ENCODE results near the gene KSR2.

Gene KSR2

GRCh38 chr12:117832459-117833457 lies 136.0 kb downstream of the KSR2 start:
- Histone ChIP-seq H2AFZ (ENCODE audit: low read length) (no peak overlapping the region), H3K9me2 (ENCODE audit: low read depth, low read length) (no peaks in the 10 kb centered on the region), H3K4me1 (ENCODE audit: insufficient read depth, low read length, severe bottlenecking) (no peaks in the 10 kb centered on the region), H3K27ac (ENCODE audit: low read depth, low read length, poor library complexity, severe bottlenecking) (no peak overlapping the region), H3K79me2 (ENCODE audit: insufficient read depth, low read length) (no peaks in the 10 kb centered on the region), H3F3A (ENCODE audit: insufficient read depth, low read length) (no peaks in the 10 kb centered on the region), H4K20me1 (ENCODE audit: insufficient read depth, low read length) (no peaks in the 10 kb centered on the region), H3K4me3 (ENCODE audit: low read depth, low read length, poor library complexity, severe bottlenecking) (no peak overlapping the region), H3K27me3 (ENCODE audit: insufficient read depth, low read length) (no peaks in the 10 kb centered on the region), H3K9ac (ENCODE audit: low read length) (no peak overlapping the region), H3K9me3 (ENCODE audit: low read length) (peaks cover 12% of the 10 kb centered on the region), H3K36me3 (ENCODE audit: insufficient read depth, low read length) (no peaks in the 10 kb centered on the region), H3K4me2 (ENCODE audit: low read length) (no peak overlapping the region)
- TF ChIP-seq CTCF (IDR thresholded peaks at IDR 0.05; ENCODE audit: low read length) (no peak), EZH2 (IDR thresholded peaks at IDR 0.05; ENCODE audit: borderline replicate concordance, low read length) (no peak)

- no peak overlapping the region for H3K27ac ChIP-seq (ENCODE audit: low read depth, low read length, poor library complexity, severe bottlenecking)
- H2AFZ ChIP-seq (ENCODE audit: low read length), result no peak overlapping the region
Observed at GRCh38 chr12:117830471-117830870, 138.3 kb downstream of the KSR2 start.

GRCh38 chr12:117829108-117829507 lies 139.7 kb downstream of the KSR2 start:
- Histone ChIP-seq H3K79me2 (ENCODE audit: insufficient read depth, low read length) (no peaks in the 10 kb centered on the region), H3K4me3 (ENCODE audit: low read depth, low read length, poor library complexity, severe bottlenecking) (no peak overlapping the region), H3K9me3 (ENCODE audit: low read length) (peaks cover 12% of the 10 kb centered on the region), H3F3A (ENCODE audit: insufficient read depth, low read length) (no peaks in the 10 kb centered on the region), H4K20me1 (ENCODE audit: insufficient read depth, low read length) (no peaks in the 10 kb centered on the region), H2AFZ (ENCODE audit: low read length) (no peak overlapping the region), H3K9me2 (ENCODE audit: low read depth, low read length) (no peaks in the 10 kb centered on the region), H3K27ac (ENCODE audit: low read depth, low read length, poor library complexity, severe bottlenecking) (no peak overlapping the region), H3K4me2 (ENCODE audit: low read length) (no peak overlapping the region), H3K36me3 (ENCODE audit: insufficient read depth, low read length) (no peaks in the 10 kb centered on the region), H3K9ac (ENCODE audit: low read length) (no peak overlapping the region), H3K27me3 (ENCODE audit: insufficient read depth, low read length) (no peaks in the 10 kb centered on the region), H3K4me1 (ENCODE audit: insufficient read depth, low read length, severe bottlenecking) (no peaks in the 10 kb centered on the region)
- TF ChIP-seq CTCF (IDR thresholded peaks at IDR 0.05; ENCODE audit: low read length) (no peak), EZH2 (IDR thresholded peaks at IDR 0.05; ENCODE audit: borderline replicate concordance, low read length) (no peak)

More at GRCh38 chr12:117830471-117830870, 138.3 kb downstream of the KSR2 start:
- no peaks in the 10 kb centered on the region for H3K9me2 ChIP-seq (ENCODE audit: low read depth, low read length)
- H3K4me3 ChIP-seq (ENCODE audit: low read depth, low read length, poor library complexity, severe bottlenecking), result no peak overlapping the region
- no peaks in the 10 kb centered on the region for H3K79me2 ChIP-seq (ENCODE audit: insufficient read depth, low read length)
- peaks cover 12% of the 10 kb centered on the region for H3K9me3 ChIP-seq (ENCODE audit: low read length)
- H3K4me2 ChIP-seq (ENCODE audit: low read length), result no peak overlapping the region
- no peaks in the 10 kb centered on the region for H3K4me1 ChIP-seq (ENCODE audit: insufficient read depth, low read length, severe bottlenecking)
- no peaks in the 10 kb centered on the region for H4K20me1 ChIP-seq (ENCODE audit: insufficient read depth, low read length)
- no peaks in the 10 kb centered on the region for H3K36me3 ChIP-seq (ENCODE audit: insufficient read depth, low read length)
- H3F3A ChIP-seq (ENCODE audit: insufficient read depth, low read length), result no peaks in the 10 kb centered on the region
- no peak overlapping the region for H3K9ac ChIP-seq (ENCODE audit: low read length)
- TF ChIP-seq EZH2 (IDR thresholded peaks at IDR 0.05; ENCODE audit: borderline replicate concordance, low read length) (no peak), CTCF (IDR thresholded peaks at IDR 0.05; ENCODE audit: low read length) (no peak)
- no peaks in the 10 kb centered on the region for H3K27me3 ChIP-seq (ENCODE audit: insufficient read depth, low read length)
